ENCODE results near the gene GSK3B. TPM values are rescaled to one million over a fixed set of nuclear protein-coding genes. Genes with fewer than 3 reads are reported as not detected.
A peak's percentile ranks its signal among the peaks of the same experiment; 100 is the strongest.

Gene GSK3B
- total and polyA plus RNA-seq, 10 of the 15 experiments (the other 5 are each of a cell fraction or from before 2014, with no cell fraction given) = 8.5 to 49.8 (median 25.5) TPM

GRCh38 chr3:120095226-120095978 is 1.2 kb upstream of the GSK3B start (continued):
- peak; percentile 82 for TF ChIP-seq STAT1 (conservative IDR thresholded peaks at IDR 0.05)
- no peak for TF ChIP-seq HDAC6 (IDR thresholded peaks at IDR 0.05; ENCODE audit: unreplicated experiment)
- TF ChIP-seq SUPT20H (IDR thresholded peaks at IDR 0.05; ENCODE audit: borderline replicate concordance, control insufficient read depth, low read depth, low read length) = no peak
- no peak for TF ChIP-seq ZNF274 (IDR thresholded peaks at IDR 0.05; ENCODE audit: insufficient read depth, insufficient read length)
- TF ChIP-seq RUNX3 (IDR thresholded peaks at IDR 0.05; ENCODE audit: low read length) = peak; percentile 98
- no peak for TF ChIP-seq CUX1 (IDR thresholded peaks at IDR 0.05; ENCODE audit: insufficient replicate concordance, low read depth, low read length)
- TF ChIP-seq E4F1 (IDR thresholded peaks at IDR 0.05; ENCODE audit: borderline replicate concordance, partially characterized antibody) = no peak
- TF ChIP-seq ZNF207 (IDR thresholded peaks at IDR 0.05; ENCODE audit: borderline replicate concordance) = peak; percentile 95
- TF ChIP-seq JUNB (IDR thresholded peaks at IDR 0.05) = no peak; the same call in 1 of the 2 replicates
- no peak for TF ChIP-seq NFXL1 (IDR thresholded peaks at IDR 0.05; ENCODE audit: borderline replicate concordance)
- TF ChIP-seq MTA2 (IDR thresholded peaks at IDR 0.05; ENCODE audit: low read depth) = no peak
- peak; percentile 98 for TF ChIP-seq CBFB (IDR thresholded peaks at IDR 0.05; ENCODE audit: low read depth)
- 0 out of 2 replicates have a peak, but pooled peaks have one; percentile 62 for TF ChIP-seq MEF2A (IDR thresholded peaks at IDR 0.05; ENCODE audit: insufficient read depth, low read depth, low read length)
- peak; percentile 17 for TF ChIP-seq PBX3 (IDR thresholded peaks at IDR 0.05; ENCODE audit: insufficient replicate concordance, low read depth, low read length)
- TF ChIP-seq RCOR1 (conservative IDR thresholded peaks at IDR 0.05; ENCODE audit: low read depth, low read length) = no peak
- TF ChIP-seq ASH2L (IDR thresholded peaks at IDR 0.05; ENCODE audit: borderline replicate concordance, low read depth) = no peak
- TF ChIP-seq CHD1 (IDR thresholded peaks at IDR 0.05; ENCODE audit: low read depth, low read length) = no peak; the same call in 1 of the 2 replicates
- no peak for TF ChIP-seq USF1 (IDR thresholded peaks at IDR 0.05; ENCODE audit: borderline replicate concordance, extremely low read length, insufficient read depth, low read depth, low read length)
